Heart left ventricle (tissue), 13 donors: ENCODE data around the gene FUOM.

Experiments
- CTCF ChIP-seq, 12 donors: fragments of 200-600 bp; sonication (generic) in 4 of 12; IDR thresholded peaks; one replicate each; pipeline versions ENCODE4 v1.5.0 to v1.8.0; 2018 to 2022; ENCODE audit warnings: antibody characterized with exemption in 12 of 12, mild to moderate bottlenecking in 5 of 12
- POLR2A ChIP-seq, 2 donors: fragments of 450-650 bp; IDR thresholded peaks; one replicate each; pipeline ENCODE4 v1.6.1; 2017; ENCODE audit warnings: antibody characterized with exemption in 2 of 2, mild to moderate bottlenecking in 2 of 2, moderate library complexity in 2 of 2
- donor health status: ischemic (EF 13 %, LVEDD 7.1; RV severe dilation, severe dysfunction).
- donor health status: DM: no; HTN: yes; CAD: no.
- donor health status: DM: no; HTN: no; CAD: no.
- donor health status: ischemic (EF 25% LVEDD 6.9; RV normal size, moderate dysfunction).
- donor health status: ischemic (EF 25% LVEDD 5.7; RV mildly dilated, moderate dysfunction).
- donor health status: ischemic (EF 35%, LVEDD 5.7; RV mildly dilated, moderate dysfunction).
- donor health status: nonischemic (EF 11% LVEDD 7.7; RV severe dilation, severe dysfunction).
- donor health status: DM: yes; HTN: yes; CAD: no.
- donor health status: PGD.
- donor health status: ischemic (EF 29% LVEDD 5.4; RV normal size, mild dysfunction).
- donor health status: nonischemic (EF 23%, LVEDD 6.1; RV moderate dilation, normal function).

DNA sequence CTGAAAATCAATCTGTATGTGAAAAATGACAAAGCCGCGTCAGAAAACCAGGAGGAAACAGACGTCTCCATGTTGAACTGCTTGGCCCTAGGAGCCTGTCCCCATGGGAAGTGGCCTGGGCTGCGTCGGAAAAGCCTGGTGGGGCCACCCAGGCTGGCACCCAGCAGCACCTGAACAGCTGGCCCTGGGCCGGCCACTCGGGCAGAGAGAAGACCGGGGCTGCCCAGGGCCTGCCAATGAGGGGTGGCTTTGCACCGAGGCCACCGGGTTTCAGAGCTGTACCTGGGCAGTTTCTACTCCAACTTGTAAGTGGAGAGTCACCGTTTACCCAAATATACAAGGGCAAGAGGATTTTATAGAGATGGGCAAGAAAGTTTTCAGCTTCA is 1.1 kb upstream of the FUOM start:
- TF ChIP-seq CTCF (IDR thresholded peaks at IDR 0.05), result no peak
- TF ChIP-seq POLR2A (IDR thresholded peaks at IDR 0.05), result no peak
